Liver (tissue), 9 donors: Measurements from ENCODE around the gene POLDIP2. TPM values are rescaled to one million over a fixed set of nuclear protein-coding genes. Genes with fewer than 3 reads are reported as not detected.
A peak's percentile ranks its signal among the peaks of the same experiment; 100 is the strongest.

ENCODE experiments used
- DNase-seq: peaks from one replicate; pipeline ENCODE4 v3.0.0-alpha.2; 2017; ENCODE audit warnings: low spot score
- H3K27ac ChIP-seq, 2 donors: one replicate each; pipeline ENCODE4 v1.7.0; 2013; ENCODE audit warnings: inconsistent platforms in 2 of 2, low read length in 2 of 2, control low read depth in 1 of 2, low read depth in 1 of 2, mild to moderate bottlenecking in 1 of 2
- H3K27me3 ChIP-seq, 4 donors: one replicate each; pipeline versions ENCODE4 v1.6.1 to v1.7.0; 2013; ENCODE audit warnings: low read length in 3 of 4, inconsistent platforms in 1 of 4, mild to moderate bottlenecking in 1 of 4, moderate library complexity in 1 of 4; ENCODE audit not compliant: control insufficient read depth in 4 of 4, insufficient read depth in 4 of 4
- H3K36me3 ChIP-seq, 4 donors: one replicate each; pipeline versions ENCODE4 v1.6.1 to v1.7.0; 2013; ENCODE audit warnings: low read length in 3 of 4, mild to moderate bottlenecking in 3 of 4, low read depth in 1 of 4, moderate library complexity in 1 of 4; ENCODE audit not compliant: control insufficient read depth in 4 of 4, insufficient read depth in 3 of 4
- H3K4me1 ChIP-seq, 4 donors: one replicate each; pipeline versions ENCODE4 v1.6.1 to v1.7.0; 2013; ENCODE audit warnings: low read length in 3 of 4, mild to moderate bottlenecking in 3 of 4, moderate library complexity in 1 of 4; ENCODE audit not compliant: control insufficient read depth in 4 of 4, insufficient read depth in 4 of 4
- H3K4me3 ChIP-seq, 3 donors: one replicate each; pipeline versions ENCODE4 v1.6.1 to v1.7.0; 2013; ENCODE audit warnings: low read length in 3 of 3, control low read depth in 1 of 3, low read depth in 1 of 3, mild to moderate bottlenecking in 1 of 3
- H3K9ac ChIP-seq, 2 donors: one replicate each; pipeline ENCODE4 v1.7.0; 2013; ENCODE audit warnings: low read length in 2 of 2, mild to moderate bottlenecking in 2 of 2, moderate library complexity in 2 of 2, control low read depth in 1 of 2, low read depth in 1 of 2
- H3K9me3 ChIP-seq, 4 donors: one replicate each; pipeline versions ENCODE4 v1.6.1 to v1.7.0; 2013; ENCODE audit warnings: low read length in 3 of 4; ENCODE audit not compliant: control insufficient read depth in 4 of 4
- CTCF ChIP-seq: fragments of 150-350 bp; IDR thresholded peaks from 2 replicates; pipeline ENCODE4 v1.5.1; 2017; ENCODE audit warnings: improper control_type of control experiment, low read depth, low read length; ENCODE audit not compliant: missing input control
- FOXA1 ChIP-seq: IDR thresholded peaks from 2 replicates; pipeline ENCODE4 v1.6.1; 2016; ENCODE audit warnings: antibody characterized with exemption
- FOXA2 ChIP-seq: IDR thresholded peaks from 2 replicates; pipeline ENCODE4 v1.6.1; 2016; ENCODE audit warnings: antibody characterized with exemption
- GABPA ChIP-seq, 2 donors: IDR thresholded peaks in 1 of 2; conservative IDR thresholded peaks in 1 of 2; 2 replicates each; pipeline ENCODE4 v1.6.1; 2016; ENCODE audit warnings: antibody characterized with exemption in 2 of 2, mild to moderate bottlenecking in 1 of 2, moderate library complexity in 1 of 2
- HNF4A ChIP-seq, 2 donors: conservative IDR thresholded peaks; 2 replicates each; pipeline ENCODE4 v1.6.1; 2016; ENCODE audit warnings: antibody characterized with exemption in 2 of 2, mild to moderate bottlenecking in 2 of 2
- MAX ChIP-seq: IDR thresholded peaks from 2 replicates; pipeline ENCODE4 v1.6.1; 2016; ENCODE audit warnings: antibody characterized with exemption
- NR2F2 ChIP-seq: IDR thresholded peaks from 2 replicates; pipeline ENCODE4 v1.6.1; 2016; ENCODE audit warnings: antibody characterized with exemption
- REST ChIP-seq: IDR thresholded peaks from 2 replicates; pipeline ENCODE4 v1.6.1; 2016; ENCODE audit warnings: antibody characterized with exemption, mild to moderate bottlenecking
- RXRA ChIP-seq, 2 donors: IDR thresholded peaks; 2 replicates each; pipeline ENCODE4 v1.6.1; 2017 to 2018; ENCODE audit warnings: antibody characterized with exemption in 2 of 2, mild to moderate bottlenecking in 1 of 2
- TAF1 ChIP-seq: conservative IDR thresholded peaks from 2 replicates; pipeline ENCODE4 v1.6.1; 2016; ENCODE audit warnings: antibody characterized with exemption, mild to moderate bottlenecking
- ZBTB33 ChIP-seq: IDR thresholded peaks from 2 replicates; pipeline ENCODE4 v1.6.1; 2016; ENCODE audit warnings: antibody characterized with exemption
- WGBS: extraction: QIAGEN DNeasy Blood & Tissue Kit; methylation state at CpG from one replicate; pipeline ENCODE4 v1.1.7; 2013; 5-methylcytosine and 5-hydroxymethylcytosine counted together
- polyA plus RNA-seq, 2 donors: library from polyadenylated mRNA; stranded (reverse) in 1 of 2; unstranded in 1 of 2; fragments of 200-250 nt in 1 of 2; fragments of >200 nt in 1 of 2; fragmentation: Nextera tagmentation in 1 of 2; extraction: Ambion mirVana in 1 of 2; gene quantifications; one replicate each; pipeline versions ENCODE4 v1.2.1 to v1.2.3, GENCODE V29; 2013 to 2015
- total RNA-seq, 2 donors: library from RNA; depleted of rRNA; stranded (reverse); fragments of >200 nt; gene quantifications; one replicate each; pipeline ENCODE4 v1.2.3, GENCODE V29; 2014
- donor health status: healthy.
- donor health status: healthy.
- donor health status: healthy.
- donor health status: healthy.
- donor health status: healthy.

Gene POLDIP2
- total and polyA plus RNA-seq, 4 donors = 65.5 to 150 (median 104) TPM

GRCh38 chr17:28343491-28343932, 13.8 kb downstream of the POLDIP2 start:
- Histone ChIP-seq H3K9ac (no peak overlapping the region), H3K9me3 (no peaks in the 10 kb centered on the region), H3K27me3 (no peaks in the 10 kb centered on the region), H3K36me3 (peaks cover 15 to 54% (median 40%) of the 10 kb centered on the region in 4 donors), H3K4me3 (no peak overlapping the region), H3K4me1 (peaks cover 23 to 59% (median 47%) of the 10 kb centered on the region in 4 donors), H3K27ac (peak overlapping the region; percentile 56 to 89)
- no peak for DNase-seq
- 53% methylated on average over 10 of the region's 10 CpGs for WGBS
- peak in 1 of 2 donors; percentile 14 for TF ChIP-seq HNF4A (conservative IDR thresholded peaks at IDR 0.05)
- peak; percentile 55 to 67 for TF ChIP-seq RXRA (IDR thresholded peaks at IDR 0.05)
- TF ChIP-seq NR2F2 = no peak

GRCh38 chr17:28342313-28342712, 15.0 kb downstream of the POLDIP2 start:
- Histone ChIP-seq H3K4me3 (no peak overlapping the region), H3K27ac (peak overlapping the region; percentile 3 to 14), H3K36me3 (peaks cover 12 to 54% (median 36%) of the 10 kb centered on the region in 4 donors), H3K4me1 (peaks cover 19 to 59% (median 46%) of the 10 kb centered on the region in 4 donors), H3K27me3 (no peaks in the 10 kb centered on the region), H3K9me3 (no peaks in the 10 kb centered on the region), H3K9ac (no peak overlapping the region)
- WGBS = 95% methylated on average over 14 of the region's 14 CpGs
- no peak for TF ChIP-seq FOXA1
- no peak for TF ChIP-seq MAX
- no peak for TF ChIP-seq ZBTB33
- no peak for TF ChIP-seq REST
- DNase-seq = no peak

GRCh38 chr17:28341516-28341915, 15.8 kb downstream of the POLDIP2 start:
- Histone ChIP-seq H3K27ac (no peak overlapping the region), H3K4me3 (no peak overlapping the region), H3K4me1 (peaks cover 17 to 59% (median 48%) of the 10 kb centered on the region in 4 donors), H3K36me3 (peaks cover 11 to 54% (median 36%) of the 10 kb centered on the region in 4 donors), H3K9me3 (no peaks in the 10 kb centered on the region), H3K27me3 (no peaks in the 10 kb centered on the region), H3K9ac (no peak overlapping the region)
- TF ChIP-seq NR2F2 = no peak
- TF ChIP-seq GABPA (IDR thresholded peaks at IDR 0.05 in 1 of 2, conservative IDR thresholded peaks at IDR 0.05 in 1 of 2) = no peak
- TF ChIP-seq FOXA2 = no peak
- TF ChIP-seq TAF1 = no peak
- no peak for TF ChIP-seq CTCF
- TF ChIP-seq RXRA (IDR thresholded peaks at IDR 0.05) = no peak
- DNase-seq = no peak
- WGBS = 97% methylated on average over 11 of the region's 11 CpGs
